ENCODE results near the gene HELZ2. TPM values are rescaled to one million over a fixed set of nuclear protein-coding genes. Genes with fewer than 3 reads are reported as not detected.

The HELZ2 gene
- total RNA-seq, 1 experiment from 2014 or later = 27.5 TPM

- no peak overlapping the region for H3K27ac Mint-ChIP-seq
- ChIA-PET POLR2A (no interaction called here), CTCF (interaction anchor here (0.8 to 1.8 kb wide), 4 partner anchors 27 to 393 kb away, joined by 3 to 6 read pairs (median 6); partner anchors contain the start of gene FNDC11)
- no peak overlapping the region for H3K4me3 Mint-ChIP-seq
- H3K9me3 Mint-ChIP-seq = no peaks in the 10 kb centered on the region
- no peaks in the 10 kb centered on the region for H3K36me3 Mint-ChIP-seq
- DNase-seq (ENCODE audit: low spot score) = peak; percentile 48
- H3K27me3 Mint-ChIP-seq (ENCODE audit: low read depth) = no peaks in the 10 kb centered on the region
- H3K4me1 Mint-ChIP-seq = no peaks in the 10 kb centered on the region
- peak; percentile 84 for ATAC-seq
- TF ChIP-seq NR2C2 (CRISPR knock-in tag; IDR thresholded peaks at IDR 0.05) (no peak), SOX15 (CRISPR knock-in tag; IDR thresholded peaks at IDR 0.05) (no peak), IRF2 (CRISPR knock-in tag; IDR thresholded peaks at IDR 0.05; ENCODE audit: borderline replicate concordance, low read depth) (no peak), PRDM15 (CRISPR knock-in tag; IDR thresholded peaks at IDR 0.05) (no peak), MXD4 (CRISPR knock-in tag; IDR thresholded peaks at IDR 0.05; ENCODE audit: borderline replicate concordance) (no peak), HMGA2 (CRISPR knock-in tag; IDR thresholded peaks at IDR 0.05) (no peak), ZNF317 (CRISPR knock-in tag; IDR thresholded peaks at IDR 0.05; ENCODE audit: borderline replicate concordance, low read depth) (no peak), FOXP1 (CRISPR knock-in tag; IDR thresholded peaks at IDR 0.05; ENCODE audit: borderline replicate concordance) (no peak), GABPB1 (CRISPR knock-in tag; IDR thresholded peaks at IDR 0.05) (no peak), ATF1 (CRISPR knock-in tag; IDR thresholded peaks at IDR 0.05) (no peak), ZBTB21 (CRISPR knock-in tag; IDR thresholded peaks at IDR 0.05; ENCODE audit: borderline replicate concordance) (no peak), NFE2L1 (CRISPR knock-in tag; IDR thresholded peaks at IDR 0.05) (no peak), ZNF219 (CRISPR knock-in tag; IDR thresholded peaks at IDR 0.05; ENCODE audit: borderline replicate concordance) (no peak), ZNF416 (CRISPR knock-in tag; IDR thresholded peaks at IDR 0.05) (no peak), ZSCAN18 (CRISPR knock-in tag; IDR thresholded peaks at IDR 0.05) (no peak), TEAD4 (CRISPR knock-in tag; IDR thresholded peaks at IDR 0.05) (no peak)
- TF ChIP-seq, protein P1, sequence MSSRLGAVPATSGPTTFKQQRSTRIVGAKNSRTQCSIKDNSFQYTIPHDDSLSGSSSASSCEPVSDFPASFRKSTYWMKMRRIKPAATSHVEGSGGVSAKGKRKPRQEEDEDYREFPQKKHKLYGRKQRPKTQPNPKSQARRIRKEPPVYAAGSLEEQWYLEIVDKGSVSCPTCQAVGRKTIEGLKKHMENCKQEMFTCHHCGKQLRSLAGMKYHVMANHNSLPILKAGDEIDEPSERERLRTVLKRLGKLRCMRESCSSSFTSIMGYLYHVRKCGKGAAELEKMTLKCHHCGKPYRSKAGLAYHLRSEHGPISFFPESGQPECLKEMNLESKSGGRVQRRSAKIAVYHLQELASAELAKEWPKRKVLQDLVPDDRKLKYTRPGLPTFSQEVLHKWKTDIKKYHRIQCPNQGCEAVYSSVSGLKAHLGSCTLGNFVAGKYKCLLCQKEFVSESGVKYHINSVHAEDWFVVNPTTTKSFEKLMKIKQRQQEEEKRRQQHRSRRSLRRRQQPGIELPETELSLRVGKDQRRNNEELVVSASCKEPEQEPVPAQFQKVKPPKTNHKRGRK (CRISPR knock-in tag; IDR thresholded peaks at IDR 0.05; ENCODE audit: borderline replicate concordance) = no peak
- TF ChIP-seq, protein P2, sequence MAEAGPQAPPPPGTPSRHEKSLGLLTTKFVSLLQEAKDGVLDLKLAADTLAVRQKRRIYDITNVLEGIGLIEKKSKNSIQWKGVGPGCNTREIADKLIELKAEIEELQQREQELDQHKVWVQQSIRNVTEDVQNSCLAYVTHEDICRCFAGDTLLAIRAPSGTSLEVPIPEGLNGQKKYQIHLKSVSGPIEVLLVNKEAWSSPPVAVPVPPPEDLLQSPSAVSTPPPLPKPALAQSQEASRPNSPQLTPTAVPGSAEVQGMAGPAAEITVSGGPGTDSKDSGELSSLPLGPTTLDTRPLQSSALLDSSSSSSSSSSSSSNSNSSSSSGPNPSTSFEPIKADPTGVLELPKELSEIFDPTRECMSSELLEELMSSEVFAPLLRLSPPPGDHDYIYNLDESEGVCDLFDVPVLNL (CRISPR knock-in tag; IDR thresholded peaks at IDR 0.05; ENCODE audit: borderline replicate concordance, low read depth) = no peak
- TF ChIP-seq, protein P3, sequence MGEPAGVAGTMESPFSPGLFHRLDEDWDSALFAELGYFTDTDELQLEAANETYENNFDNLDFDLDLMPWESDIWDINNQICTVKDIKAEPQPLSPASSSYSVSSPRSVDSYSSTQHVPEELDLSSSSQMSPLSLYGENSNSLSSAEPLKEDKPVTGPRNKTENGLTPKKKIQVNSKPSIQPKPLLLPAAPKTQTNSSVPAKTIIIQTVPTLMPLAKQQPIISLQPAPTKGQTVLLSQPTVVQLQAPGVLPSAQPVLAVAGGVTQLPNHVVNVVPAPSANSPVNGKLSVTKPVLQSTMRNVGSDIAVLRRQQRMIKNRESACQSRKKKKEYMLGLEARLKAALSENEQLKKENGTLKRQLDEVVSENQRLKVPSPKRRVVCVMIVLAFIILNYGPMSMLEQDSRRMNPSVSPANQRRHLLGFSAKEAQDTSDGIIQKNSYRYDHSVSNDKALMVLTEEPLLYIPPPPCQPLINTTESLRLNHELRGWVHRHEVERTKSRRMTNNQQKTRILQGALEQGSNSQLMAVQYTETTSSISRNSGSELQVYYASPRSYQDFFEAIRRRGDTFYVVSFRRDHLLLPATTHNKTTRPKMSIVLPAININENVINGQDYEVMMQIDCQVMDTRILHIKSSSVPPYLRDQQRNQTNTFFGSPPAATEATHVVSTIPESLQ (CRISPR knock-in tag; IDR thresholded peaks at IDR 0.05) = no peak
- TF ChIP-seq, protein P4, sequence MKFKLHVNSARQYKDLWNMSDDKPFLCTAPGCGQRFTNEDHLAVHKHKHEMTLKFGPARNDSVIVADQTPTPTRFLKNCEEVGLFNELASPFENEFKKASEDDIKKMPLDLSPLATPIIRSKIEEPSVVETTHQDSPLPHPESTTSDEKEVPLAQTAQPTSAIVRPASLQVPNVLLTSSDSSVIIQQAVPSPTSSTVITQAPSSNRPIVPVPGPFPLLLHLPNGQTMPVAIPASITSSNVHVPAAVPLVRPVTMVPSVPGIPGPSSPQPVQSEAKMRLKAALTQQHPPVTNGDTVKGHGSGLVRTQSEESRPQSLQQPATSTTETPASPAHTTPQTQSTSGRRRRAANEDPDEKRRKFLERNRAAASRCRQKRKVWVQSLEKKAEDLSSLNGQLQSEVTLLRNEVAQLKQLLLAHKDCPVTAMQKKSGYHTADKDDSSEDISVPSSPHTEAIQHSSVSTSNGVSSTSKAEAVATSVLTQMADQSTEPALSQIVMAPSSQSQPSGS (CRISPR knock-in tag; IDR thresholded peaks at IDR 0.05; ENCODE audit: borderline replicate concordance, low read depth) = no peak
Measured at GRCh38 chr20:63580796-63581461, 6.9 kb upstream of the HELZ2 start.
